22Rv1 (cell line): Measurements from ENCODE around the gene KRT77.

Experiments
- ZFX ChIP-seq: fragments of 450-650 bp; IDR thresholded peaks from 2 replicates; pipeline ENCODE4 v1.6.1; 2017; ENCODE audit warnings: antibody characterized with exemption, borderline replicate concordance
- TF ChIP-seq, protein P1 (sequence below): fragments of 450-650 bp; IDR thresholded peaks from 2 replicates; pipeline ENCODE4 v1.5.1; 2017; ENCODE audit warnings: mild to moderate bottlenecking

DNA sequence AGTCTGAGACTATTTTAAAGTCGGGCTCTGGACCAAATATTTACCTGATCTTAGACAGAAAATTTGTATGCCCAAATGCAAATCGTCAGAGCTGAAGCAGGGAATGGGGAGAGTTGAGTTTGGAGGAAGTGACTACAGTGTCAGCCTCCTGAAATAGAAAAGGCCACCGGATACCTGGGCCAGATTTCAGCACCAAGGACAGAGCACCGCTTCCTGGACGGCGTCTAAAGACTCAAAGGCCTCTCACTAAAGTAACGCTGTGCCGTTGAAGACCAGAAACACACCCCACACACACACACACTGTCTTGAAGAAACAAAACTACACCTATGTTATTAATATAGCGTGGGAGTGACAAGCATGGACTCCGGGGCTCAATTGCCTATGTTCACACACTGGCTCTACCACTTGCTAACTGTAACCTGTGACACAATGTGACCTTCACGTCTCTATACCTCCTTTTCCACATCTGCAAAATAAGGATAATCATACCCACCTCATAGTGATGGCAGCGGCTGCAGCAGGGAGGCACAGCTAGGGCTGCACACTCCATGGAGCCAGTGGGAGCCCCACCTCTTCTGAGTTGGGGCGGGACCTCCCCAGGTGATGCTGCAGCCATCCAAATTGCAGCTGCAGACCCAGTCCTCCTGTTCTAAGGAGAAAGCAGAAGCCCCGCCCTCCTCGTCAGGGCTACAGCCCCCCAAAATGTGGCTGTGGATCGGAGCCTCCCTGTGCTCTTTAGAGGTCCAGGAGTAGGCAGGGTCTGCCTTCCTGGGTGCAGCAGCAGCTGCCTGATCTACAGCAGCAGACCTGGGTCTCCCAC lies 38.3 kb upstream of the KRT77 start:
- TF ChIP-seq, protein P1, sequence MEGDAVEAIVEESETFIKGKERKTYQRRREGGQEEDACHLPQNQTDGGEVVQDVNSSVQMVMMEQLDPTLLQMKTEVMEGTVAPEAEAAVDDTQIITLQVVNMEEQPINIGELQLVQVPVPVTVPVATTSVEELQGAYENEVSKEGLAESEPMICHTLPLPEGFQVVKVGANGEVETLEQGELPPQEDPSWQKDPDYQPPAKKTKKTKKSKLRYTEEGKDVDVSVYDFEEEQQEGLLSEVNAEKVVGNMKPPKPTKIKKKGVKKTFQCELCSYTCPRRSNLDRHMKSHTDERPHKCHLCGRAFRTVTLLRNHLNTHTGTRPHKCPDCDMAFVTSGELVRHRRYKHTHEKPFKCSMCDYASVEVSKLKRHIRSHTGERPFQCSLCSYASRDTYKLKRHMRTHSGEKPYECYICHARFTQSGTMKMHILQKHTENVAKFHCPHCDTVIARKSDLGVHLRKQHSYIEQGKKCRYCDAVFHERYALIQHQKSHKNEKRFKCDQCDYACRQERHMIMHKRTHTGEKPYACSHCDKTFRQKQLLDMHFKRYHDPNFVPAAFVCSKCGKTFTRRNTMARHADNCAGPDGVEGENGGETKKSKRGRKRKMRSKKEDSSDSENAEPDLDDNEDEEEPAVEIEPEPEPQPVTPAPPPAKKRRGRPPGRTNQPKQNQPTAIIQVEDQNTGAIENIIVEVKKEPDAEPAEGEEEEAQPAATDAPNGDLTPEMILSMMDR = no peak
- no peak for TF ChIP-seq ZFX
